Pons (tissue), 1 donor: ENCODE results near the gene PRR7.

Source experiments
- DNase-seq: peaks from one replicate; pipeline ENCODE4 v3.0.0-alpha.2; 2016; ENCODE audit warnings: low spot score

The PRR7 gene

DNA sequence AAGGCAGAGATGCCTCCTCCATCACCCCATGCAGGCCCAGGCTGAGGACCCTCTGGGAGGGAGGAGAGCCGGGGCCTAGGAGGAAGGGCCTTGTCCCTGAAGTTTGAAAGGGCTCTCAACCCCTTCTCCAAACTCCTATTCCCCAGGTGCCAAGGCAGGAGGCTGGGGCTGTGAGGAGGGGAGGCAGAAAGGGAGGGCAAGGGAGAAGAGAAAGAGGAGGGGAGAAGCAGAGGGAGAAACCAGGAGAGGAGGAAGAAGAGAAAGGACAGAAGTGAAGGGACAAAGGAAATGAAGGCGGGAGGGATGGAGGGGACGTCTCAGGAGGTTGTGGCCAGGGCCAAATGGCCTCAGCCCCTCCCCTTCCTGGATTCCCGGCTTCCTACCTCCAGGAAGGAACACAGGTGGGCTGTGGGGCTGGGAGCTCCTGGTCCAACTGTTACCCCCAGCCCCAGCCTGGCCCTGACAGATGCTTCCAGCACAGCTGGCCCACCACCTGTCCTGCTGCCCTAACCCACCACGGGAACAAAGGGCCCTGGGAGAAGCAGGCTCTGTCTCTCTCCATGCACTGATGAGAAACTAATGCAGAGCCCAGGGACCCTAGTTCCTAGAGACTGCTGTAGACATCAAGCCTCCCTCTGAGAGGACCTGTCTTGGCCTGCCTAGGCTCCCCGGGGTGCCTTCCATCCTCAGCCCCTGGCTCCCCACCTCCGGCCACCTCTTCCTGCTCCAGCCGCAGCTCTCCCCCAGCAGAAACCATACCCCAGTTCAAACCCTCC, 23.3 kb downstream of the PRR7 start:
- no peak for DNase-seq

DNA sequence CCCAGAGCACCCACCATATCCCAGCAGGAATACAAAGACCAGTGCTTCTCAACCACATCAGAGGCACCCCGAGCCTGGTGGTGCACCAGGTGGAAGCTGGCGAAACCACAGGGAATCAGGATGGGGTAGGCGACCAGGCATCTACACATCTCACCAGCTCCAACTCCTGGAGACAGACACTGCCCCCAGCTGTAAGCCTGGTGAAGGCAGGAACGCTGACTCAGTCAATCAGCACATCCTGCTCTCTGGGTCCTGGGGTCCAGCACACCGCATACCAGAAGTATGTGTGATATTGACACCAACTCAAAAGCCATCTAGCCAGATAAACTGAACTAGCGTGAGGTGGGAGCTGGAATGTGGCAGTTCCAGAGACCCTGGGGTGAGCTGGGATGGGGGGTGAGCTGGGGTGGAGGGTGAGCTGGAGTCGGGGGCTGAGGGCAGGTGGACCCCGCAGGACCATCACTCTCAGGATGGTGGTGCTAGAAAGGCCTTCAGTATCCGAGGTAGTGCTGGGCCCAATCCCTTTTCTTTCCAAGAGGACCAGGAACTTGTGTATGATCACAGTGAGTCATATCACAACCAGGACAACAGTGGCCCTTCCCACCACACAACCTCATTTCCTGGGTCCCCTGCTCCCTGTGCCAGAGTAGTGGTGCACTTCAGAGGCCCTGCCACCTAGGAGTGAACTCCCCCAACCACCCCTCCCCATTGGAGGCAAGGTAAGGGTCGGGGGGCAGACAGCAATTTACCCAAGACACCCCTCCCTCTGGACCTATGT, 24.3 kb downstream of the PRR7 start:
- no peak for DNase-seq

DNA sequence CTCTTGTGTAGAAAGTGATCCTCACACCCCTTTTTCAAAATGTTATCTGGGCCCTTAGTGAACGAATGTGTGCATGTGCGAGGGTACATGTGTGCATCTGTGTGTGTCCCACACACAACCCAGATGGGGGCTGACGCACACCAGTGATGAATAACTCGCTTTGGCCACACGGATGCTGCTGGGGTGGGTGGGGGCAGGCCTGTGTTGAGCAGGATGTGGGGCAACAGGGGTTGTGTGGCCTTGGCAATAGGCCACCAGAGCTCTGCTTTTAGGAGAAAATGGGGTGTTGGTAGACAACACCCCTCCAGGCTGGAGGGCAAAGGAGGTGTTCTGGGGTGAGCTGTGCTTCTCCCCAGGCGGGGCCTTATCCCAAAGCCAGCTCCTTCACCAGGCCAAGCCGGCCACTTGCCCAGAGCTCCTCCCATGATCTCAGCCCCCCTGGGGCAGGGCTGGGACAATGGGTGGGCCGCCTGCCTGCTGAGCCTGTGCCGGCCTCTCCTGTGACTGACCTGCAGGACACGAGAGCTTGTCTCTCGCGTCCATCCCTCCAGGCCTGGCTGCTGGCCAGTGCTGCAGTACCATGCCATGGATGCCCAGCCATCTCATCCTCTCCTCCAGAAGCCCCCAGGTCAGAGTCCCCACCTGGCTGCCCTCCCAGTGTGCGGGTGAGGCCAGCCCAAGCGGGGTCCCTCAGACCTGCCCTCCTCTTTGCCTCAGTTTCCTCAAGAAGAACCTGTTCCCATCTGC, 25.2 kb downstream of the PRR7 start:
- no peak for DNase-seq

DNA sequence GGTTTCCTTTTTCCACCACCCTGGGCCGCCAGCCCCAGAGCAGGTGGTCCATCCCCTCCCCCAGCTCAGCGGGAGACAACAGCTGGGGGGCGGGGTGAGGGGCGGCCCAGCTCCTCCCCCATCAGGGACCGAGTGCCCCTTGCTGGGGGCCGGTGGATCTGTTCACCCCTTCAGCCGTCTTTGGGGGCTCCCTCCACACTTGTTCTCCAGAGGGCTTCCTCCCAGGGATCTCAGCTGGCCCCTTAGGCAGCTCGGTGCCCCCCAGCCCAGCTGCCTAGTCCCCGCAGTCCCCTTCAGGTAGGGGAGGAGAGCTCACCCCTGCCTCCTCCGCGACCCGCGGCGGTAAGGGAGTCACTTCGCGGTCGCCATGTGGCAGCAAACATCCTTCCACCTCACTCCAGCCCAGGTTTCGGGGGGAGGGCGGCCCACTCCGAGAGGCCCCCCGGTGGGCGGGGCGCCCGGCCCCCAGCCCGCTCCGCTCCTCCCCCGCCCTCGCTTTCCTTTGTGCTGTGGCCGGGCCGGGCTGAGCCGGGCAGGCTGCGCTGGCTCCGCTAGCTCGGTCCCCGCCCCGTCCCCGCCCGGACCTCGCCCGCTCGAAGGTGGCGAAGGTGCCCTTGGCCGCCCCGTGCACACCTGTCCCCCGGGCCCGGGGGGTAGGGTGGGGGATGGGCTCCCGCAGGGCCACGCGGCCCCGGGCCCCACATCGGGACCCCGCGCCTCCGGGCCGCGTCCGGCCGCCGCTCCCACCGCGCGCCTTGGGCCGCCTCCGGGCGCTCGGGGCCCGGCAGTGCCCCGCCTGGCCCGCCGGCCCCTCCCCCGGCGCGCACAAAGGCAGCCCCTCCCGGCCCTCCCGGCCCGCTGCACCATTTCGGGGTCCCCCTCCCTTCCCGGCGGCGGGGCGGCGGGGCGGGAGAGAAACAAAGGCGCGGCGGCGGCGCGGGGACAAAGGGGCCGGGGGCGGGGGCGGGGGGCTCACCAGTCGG, 26.1 kb downstream of the PRR7 start:
- DNase-seq = no peak

- DNase-seq = no peak
These were observed 26.9 kb downstream of the PRR7 start, which contains the start of gene DBN1 for GRCh38 chr5:177473443-177474001. Gene DBN1 (minus strand): TSS chr5:177473634. CDS start chr5:177473521, 113 bp downstream.

- no peak for DNase-seq
These were observed 27.4 kb downstream of the PRR7 start for GRCh38 chr5:177474002-177474476.

GRCh38 chr5:177474846-177475562, 28.4 kb downstream of the PRR7 start:
- DNase-seq = no peak

DNA sequence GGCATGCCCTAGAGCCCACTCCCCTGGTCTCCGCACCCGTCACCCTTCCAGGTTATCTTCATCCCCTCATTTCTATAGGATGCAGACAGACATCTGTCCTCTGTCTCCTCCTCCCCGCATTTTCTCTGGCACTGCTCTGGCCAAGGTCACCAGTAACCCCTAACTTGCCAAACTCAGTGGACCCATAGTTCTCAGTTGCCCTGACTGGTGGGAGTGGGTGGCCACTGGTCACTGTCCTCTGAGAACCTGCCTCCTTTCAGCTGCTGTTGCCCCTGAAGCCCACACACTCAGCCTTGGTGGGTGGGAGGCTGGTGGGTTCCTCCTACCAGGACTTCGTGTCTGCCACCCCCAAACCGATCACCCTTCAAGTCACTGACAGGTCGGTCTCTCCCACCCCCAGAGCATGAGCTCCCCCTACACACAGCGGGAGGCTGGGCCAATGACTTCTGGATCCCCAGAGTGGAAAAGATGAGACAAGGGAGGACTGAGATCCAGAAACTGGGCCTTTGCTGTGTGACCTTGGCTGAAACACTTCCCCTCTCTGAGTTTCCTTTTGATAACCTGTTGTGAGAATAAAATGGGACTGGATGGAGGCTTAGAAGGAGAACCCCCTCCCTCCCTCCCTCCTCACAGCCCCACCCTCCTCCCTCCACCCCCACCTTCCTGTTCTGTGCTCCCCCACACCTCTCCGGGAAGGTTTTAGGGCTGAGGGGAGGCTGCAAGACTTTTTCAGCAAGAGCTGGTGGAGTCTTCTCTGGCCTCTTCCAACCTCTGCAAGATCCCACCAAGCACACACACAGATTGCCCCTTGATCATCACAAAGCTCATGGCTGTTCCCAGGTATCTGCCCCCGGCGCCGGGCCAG, 29.2 kb downstream of the PRR7 start:
- DNase-seq = no peak

GRCh38 chr5:177476531-177477233, 30.1 kb downstream of the PRR7 start:
- no peak for DNase-seq

DNA sequence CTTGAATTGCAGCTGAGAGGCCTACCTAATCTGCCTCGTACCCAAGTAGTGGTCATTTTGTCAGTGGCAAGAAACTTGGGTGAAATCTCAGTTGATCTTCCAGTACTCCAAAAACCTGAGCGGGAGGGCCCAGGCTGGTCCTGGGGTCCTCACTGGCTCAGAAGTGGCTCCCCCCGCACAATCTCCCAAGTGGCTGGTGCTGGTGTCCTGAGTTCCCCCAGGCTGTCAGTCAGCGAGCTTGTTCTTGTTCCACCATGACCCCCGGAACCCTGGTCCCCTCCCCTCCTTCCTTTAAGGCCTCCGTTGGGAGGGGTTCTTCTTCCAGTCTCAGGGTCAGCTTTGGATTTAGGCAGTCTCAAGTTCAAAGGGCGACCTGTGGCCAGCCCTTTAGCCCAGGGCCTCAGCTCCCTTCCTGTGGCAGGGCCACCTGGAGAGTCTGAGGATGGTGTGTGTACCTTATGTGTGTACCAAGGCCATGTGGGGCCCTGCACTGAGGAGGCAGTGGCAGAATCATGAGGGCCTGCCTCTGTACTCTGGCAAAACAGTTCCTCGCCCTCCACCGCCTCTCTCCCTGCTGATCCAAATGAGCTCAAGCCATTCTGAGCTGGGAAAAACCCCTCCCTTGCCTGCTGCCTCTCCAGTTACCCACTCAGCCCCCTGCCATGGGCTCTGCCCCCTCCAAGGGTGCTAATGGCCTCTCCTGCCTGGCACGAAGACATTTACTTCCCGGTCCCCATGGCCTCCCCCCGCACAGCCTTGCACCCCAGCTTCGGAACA, 31.3 kb downstream of the PRR7 start:
- no peak for DNase-seq

GRCh38 chr5:177478711-177479646, 32.4 kb downstream of the PRR7 start:
- DNase-seq = peak; percentile 55

- no peak for DNase-seq
These were observed 33.2 kb downstream of the PRR7 start for GRCh38 chr5:177479774-177480173.

DNA sequence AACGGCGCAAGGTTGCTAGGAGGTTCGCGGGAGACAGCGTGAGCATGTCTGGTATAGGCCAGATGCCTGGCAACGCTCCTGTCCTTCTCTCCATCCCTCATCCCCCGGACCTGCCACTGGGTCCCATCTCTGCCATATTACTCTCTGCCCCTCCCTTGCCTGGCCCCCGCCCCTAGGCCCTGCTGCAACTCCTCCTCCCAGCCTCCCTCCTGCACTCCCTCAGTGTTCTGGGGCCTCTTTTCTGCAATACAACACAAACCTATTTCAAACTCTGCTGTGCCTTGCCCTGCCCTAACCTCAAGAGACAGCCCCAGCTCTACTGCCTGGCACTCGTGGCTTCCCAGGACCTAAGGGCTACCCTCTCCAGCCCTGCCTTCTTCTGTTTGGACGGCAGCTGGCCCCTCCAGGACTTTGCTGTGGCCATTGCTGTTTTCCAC, 35.8 kb downstream of the PRR7 start:
- DNase-seq = no peak

DNA sequence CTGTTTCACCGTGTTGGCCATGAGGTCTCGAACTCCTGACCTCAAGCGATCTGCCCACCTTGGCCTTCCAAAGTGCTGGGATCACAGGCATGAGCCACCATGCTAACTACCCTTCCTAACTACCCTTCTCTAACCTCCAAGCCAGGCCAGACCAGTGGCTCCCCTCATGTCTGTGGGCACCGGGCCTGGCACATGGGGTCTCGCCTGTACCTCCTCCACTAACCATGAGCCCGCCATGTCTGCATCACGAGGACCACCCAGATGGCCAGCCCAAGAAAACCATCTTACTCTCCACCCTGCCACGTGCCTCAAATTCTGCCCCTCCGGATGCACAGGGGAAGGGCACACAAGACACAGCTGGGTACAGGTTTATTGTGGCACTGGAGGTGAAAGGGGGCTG, 36.4 kb downstream of the PRR7 start:
- no peak for DNase-seq

- no peak for DNase-seq
These were observed 37.6 kb downstream of the PRR7 start for GRCh38 chr5:177483994-177484901.
